GM10847 (cell line): ENCODE results near the gene KAT2B.

ENCODE experiments used
- POLR2A ChIP-seq: IDR thresholded peaks from 2 replicates; pipeline ENCODE4 v1.6.1; 2011; ENCODE audit not compliant: insufficient read length; ENCODE audit errors: extremely low read depth

Gene KAT2B

GRCh38 chr3:20100151-20100550 lies 59.9 kb downstream of the KAT2B start:
- no peak for TF ChIP-seq POLR2A

GRCh38 chr3:20101041-20101440 lies 60.8 kb downstream of the KAT2B start:
- TF ChIP-seq POLR2A, result no peak

DNA sequence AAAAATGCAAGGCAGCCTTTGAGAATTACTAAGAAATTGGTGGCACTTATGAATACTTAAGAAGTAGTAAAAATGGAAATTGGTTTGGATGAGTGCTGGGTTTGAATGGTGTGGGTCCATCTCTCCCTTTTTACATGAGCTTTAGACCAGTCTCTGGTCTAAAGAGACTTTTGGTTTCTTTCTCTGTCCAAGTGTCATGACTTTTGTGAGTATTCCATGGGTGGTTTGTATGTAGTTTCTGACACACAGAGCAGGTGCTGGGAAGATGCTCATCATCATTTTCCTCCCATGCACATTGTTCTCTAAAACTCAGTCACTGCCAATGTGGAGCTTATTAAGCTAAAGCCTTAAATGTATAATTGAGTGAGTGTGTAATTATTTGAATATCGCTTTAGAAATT lies 63.5 kb downstream of the KAT2B start:
- no peak for TF ChIP-seq POLR2A

- TF ChIP-seq POLR2A, result no peak
Measured at GRCh38 chr3:20104167-20104661, 64.0 kb downstream of the KAT2B start.

DNA sequence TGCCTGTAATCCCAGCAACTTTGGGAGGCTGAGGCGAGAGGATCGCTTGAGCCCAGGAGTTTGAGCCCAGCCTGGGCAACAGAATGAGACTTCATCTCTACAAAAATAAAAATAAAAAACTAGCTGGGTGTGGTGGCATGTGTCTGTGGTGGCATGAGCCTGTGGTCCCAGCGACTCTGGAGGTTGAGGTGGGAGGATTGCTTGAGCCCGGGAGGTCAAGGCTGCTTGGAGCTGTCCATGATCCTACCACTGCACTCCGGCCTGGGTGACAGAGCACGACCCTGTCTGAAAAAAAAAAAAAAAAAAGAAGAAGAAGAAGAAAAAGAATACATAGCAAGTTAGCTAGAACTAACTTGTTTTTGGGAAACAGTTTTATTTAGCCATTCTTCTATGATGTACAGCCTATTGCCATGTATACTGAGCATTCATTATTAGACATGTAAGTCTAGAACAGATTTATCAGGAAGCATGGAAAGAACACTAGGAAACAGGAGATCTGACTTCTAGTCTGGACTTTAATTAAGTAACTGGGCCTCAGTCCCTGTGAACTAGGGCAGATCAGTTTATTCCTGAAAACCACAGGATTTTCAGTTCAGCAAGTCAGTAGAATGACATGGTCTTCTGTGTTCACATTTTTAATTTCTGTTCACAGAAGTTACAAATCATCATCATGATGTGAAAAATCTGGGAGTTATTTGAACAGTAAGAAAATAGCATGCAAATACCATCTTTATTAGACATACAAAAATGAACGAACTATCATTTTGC lies 65.5 kb downstream of the KAT2B start:
- TF ChIP-seq POLR2A, result no peak

- TF ChIP-seq POLR2A, result no peak
Measured at GRCh38 chr3:20107722-20108121, 67.5 kb downstream of the KAT2B start.

DNA sequence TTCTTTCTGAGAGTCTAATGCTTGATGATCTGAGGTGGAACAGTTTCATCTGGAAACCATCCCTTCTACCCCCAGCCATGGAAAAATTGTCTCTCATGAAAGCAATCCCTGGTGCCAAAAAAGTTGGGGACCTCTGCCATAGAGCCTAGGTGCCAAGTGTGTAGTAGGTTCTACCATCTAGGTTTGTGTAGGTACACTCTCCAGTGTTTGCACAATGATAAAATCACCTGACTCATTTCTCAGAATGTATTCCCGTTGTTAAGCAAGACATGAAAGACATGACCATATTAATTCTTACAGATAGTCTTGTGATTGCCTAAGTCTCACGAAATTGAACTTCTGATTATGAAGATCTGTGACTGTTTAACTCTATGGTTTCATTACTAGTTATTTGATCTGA lies 68.6 kb downstream of the KAT2B start:
- TF ChIP-seq POLR2A, result no peak

DNA sequence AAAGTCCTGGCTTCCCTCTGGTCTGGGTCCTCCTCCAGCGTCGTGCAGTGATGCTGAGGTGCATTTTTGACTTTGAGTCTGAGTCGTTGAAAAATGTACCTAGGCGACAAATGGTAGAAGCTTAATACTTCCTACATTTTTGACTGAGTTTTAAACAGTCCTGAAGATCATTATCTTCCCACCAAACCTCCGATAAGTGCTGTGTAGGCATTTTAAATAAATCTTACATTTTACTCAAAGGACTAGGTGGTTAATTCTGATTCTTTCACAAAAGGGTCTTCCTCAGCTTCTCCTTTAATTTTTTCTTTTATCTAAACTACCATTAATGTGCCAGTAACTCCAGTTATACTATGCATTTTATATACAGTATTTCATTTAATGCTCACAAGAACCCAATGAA lies 70.6 kb downstream of the KAT2B start:
- no peak for TF ChIP-seq POLR2A

GRCh38 chr3:20111836-20112235 lies 71.6 kb downstream of the KAT2B start:
- TF ChIP-seq POLR2A, result no peak

GRCh38 chr3:20121088-20121487 lies 80.8 kb downstream of the KAT2B start:
- TF ChIP-seq POLR2A, result no peak

DNA sequence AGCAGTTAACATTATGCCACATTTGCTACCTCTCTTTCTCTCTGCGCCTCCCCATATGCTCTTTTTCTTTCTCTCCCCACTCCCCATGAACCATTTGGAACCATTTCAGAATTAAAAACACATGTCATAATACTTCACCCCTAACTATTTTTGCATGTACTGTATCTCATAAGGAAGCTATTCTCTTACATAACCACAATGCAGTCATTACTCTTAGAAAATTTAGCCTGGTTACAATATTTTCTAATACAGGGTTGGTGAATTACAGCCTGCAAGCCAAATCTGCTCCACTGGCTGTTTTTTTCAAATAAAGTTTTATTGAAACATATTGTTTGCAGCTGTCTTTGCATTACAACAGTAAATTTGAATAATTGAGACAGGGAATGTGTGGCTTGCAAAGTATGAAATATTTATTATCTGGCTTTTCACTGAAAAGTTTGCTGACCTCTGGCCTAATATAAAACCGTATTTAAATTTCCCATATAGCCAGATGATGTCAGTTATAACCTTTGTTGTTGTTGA lies 82.9 kb downstream of the KAT2B start:
- no peak for TF ChIP-seq POLR2A

DNA sequence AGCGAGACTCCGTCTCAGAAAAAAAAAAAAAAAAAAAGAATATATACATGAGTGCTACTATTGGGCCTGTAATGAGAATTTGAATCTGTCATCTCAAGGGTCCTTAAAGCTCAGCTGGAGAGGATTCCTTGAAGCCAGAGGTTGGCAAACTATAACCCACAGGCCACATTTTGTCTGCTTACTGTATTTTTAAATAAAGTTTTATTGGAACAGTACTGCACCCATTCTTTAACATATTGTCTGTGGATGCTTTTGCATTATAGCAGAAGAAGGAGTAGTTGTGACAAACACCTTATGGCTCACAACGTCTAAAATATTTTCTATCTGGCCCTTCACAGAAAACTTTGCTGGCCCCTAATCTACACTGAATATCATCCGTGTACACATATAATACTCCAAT lies 85.0 kb downstream of the KAT2B start:
- no peak for TF ChIP-seq POLR2A

- TF ChIP-seq POLR2A, result no peak
Measured at GRCh38 chr3:20125897-20126296, 85.7 kb downstream of the KAT2B start.

DNA sequence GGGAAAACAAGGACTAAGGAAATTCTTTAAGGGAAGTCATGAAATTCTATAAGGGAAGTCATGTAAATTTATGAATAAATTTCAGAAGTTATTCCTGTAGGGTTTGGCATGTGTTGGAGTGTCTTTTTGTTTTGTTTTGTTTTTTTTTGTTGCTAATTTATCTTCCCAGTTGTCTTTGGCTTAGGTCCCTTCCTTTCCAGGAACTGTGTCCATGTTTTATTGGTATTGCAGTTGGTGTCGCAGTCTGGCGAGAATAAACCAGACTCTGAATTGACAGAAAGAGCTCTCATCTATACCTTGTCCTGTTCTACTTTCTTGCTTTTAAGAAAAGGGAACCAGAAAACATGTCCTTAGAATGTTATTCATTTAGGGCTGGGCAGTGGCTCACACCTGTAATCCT lies 88.1 kb downstream of the KAT2B start:
- TF ChIP-seq POLR2A, result no peak

DNA sequence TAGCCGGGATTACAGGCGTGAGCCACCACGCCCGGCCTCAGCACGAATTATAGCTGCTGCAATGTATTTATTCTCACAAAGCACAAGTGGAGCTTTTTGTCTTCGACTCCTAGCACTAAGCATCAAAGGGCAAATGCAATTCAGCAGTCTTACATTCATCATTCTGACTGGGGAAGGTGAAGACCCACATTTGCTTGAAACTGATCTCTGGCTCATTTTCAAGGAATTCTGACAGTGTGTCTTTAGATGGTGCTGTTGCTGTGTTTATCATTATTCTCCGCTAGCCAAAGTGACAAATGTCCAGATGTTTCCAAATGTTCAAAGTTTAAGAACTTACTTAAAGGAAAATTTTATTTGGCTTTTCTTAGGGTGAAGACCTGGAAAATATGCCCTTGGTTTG lies 89.9 kb downstream of the KAT2B start:
- TF ChIP-seq POLR2A, result no peak

- TF ChIP-seq POLR2A, result no peak
Measured at GRCh38 chr3:20136231-20136630, 96.0 kb downstream of the KAT2B start.

DNA sequence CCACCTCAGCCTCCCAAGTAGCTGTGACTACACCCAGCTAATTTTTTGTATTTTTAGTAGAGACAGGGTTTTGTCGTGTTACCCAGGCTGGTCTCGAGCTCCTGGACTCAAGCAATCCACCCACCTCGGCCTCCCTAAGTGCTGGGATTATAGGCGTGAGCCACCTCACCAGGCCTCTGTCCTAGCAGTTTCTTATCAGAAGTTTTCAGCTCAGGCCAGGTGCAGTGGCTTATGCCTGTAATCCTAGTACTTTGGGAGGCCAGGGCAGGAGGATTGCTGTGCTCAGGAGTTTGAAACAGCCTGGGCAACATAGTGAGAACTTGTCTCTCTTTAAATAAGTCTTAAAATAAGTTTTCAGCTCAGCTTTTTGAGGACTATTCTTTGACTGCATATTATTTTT lies 97.4 kb downstream of the KAT2B start:
- no peak for TF ChIP-seq POLR2A
